Loucy (cell line): Measurements from ENCODE around the gene TSEN2.

Source experiments
- CTCF ChIP-seq: fragments of 200-600 bp; sonication (generic); conservative IDR thresholded peaks from 2 replicates; pipeline ENCODE4 v1.5.1; 2014; ENCODE audit warnings: mild to moderate bottlenecking, antibody characterized with exemption, low read length
- EZH2phosphoT487 ChIP-seq: fragments of 200-600 bp; IDR thresholded peaks from 2 replicates; pipeline ENCODE4 v1.6.1; 2018; ENCODE audit warnings: antibody characterized with exemption, mild to moderate bottlenecking, moderate library complexity, borderline replicate concordance

GRCh38 chr3:12444582-12445471 lies 39.5 kb upstream of the TSEN2 start:
- TF ChIP-seq CTCF (no peak), EZH2phosphoT487 (no peak)
